ENCODE data around the gene MOB3B.

DNA sequence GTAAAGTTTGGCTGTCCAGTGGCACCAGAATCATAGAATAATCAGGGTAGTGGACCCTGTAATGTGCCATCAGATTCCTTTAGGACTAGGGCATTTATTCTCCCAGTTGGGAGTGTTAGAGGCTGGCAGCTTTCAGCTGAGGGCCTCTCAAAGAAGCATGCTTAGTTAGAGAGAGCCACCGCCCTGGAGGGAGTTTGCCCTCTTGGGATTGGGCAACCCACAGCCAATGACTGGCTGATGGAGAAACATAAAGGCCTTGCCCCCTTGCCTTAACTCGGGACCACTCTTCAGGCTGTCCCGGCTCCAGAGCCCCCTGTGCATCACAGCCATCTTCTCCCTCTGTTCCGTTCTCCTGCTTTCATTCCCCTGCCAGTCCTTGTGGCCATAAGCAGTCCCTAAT, 26.0 kb downstream of the MOB3B start:
- TF ChIP-seq CTCF (IDR thresholded peaks at IDR 0.05) (no peak), POLR2AphosphoS5 (IDR thresholded peaks at IDR 0.05; ENCODE audit: low read depth, low read length) (no peak), SMC3 (IDR thresholded peaks at IDR 0.05; ENCODE audit: low read depth, low read length) (no peak), REST (IDR thresholded peaks at IDR 0.05; ENCODE audit: low read depth, low read length) (no peak)
